ENCODE data around the gene CASS4. TPM values are rescaled to one million over a fixed set of nuclear protein-coding genes. Genes with fewer than 3 reads are reported as not detected.

CASS4 gene
- total and polyA plus RNA-seq, 9 donors: 1.0 to 6.9 (median 2.5) TPM

- TF ChIP-seq EP300 (IDR thresholded peaks at IDR 0.05) (no peak), CTCF (IDR thresholded peaks at IDR 0.05) (no peak), POLR2A (IDR thresholded peaks at IDR 0.05) (no peak)
- no peak for DNase-seq
- intact Hi-C loops (cut with DNase I): no loop called here
- Histone ChIP-seq H3K27me3 (no peaks in the 10 kb centered on the region), H3K4me1 (ENCODE audit: insufficient read depth) (peaks cover 2% of the 10 kb centered on the region), H3K36me3 (no peaks in the 10 kb centered on the region), H3K4me3 (no peak overlapping the region), H3K9me3 (no peaks in the 10 kb centered on the region), H3K27ac (no peak overlapping the region)
- WGBS, 3 donors: 94 to 95% (median 94%) methylated on average over 20 of the region's 20 CpGs
These were observed 25.3 kb downstream of the CASS4 start for GRCh38 chr20:56437196-56437960.

- Histone ChIP-seq H3K4me1 (ENCODE audit: insufficient read depth) (peaks cover 2% of the 10 kb centered on the region), H3K27me3 (no peaks in the 10 kb centered on the region), H3K4me3 (no peak overlapping the region), H3K36me3 (no peaks in the 10 kb centered on the region), H3K27ac (no peak overlapping the region), H3K9me3 (no peaks in the 10 kb centered on the region)
- WGBS, 3 donors: 90 to 93% (median 92%) methylated on average over 4 of the region's 4 CpGs
- TF ChIP-seq POLR2A (IDR thresholded peaks at IDR 0.05) (no peak), CTCF (IDR thresholded peaks at IDR 0.05) (no peak), EP300 (IDR thresholded peaks at IDR 0.05) (no peak)
- intact Hi-C loops (cut with DNase I): no loop called here
- no peak for DNase-seq
These were observed 26.2 kb downstream of the CASS4 start for GRCh38 chr20:56438284-56438683.

- Histone ChIP-seq H3K4me3 (no peak overlapping the region), H3K9me3 (no peaks in the 10 kb centered on the region), H3K36me3 (no peaks in the 10 kb centered on the region), H3K27ac (no peak overlapping the region), H3K27me3 (no peaks in the 10 kb centered on the region), H3K4me1 (ENCODE audit: insufficient read depth) (peaks cover 13% of the 10 kb centered on the region)
- whole genome bisulfite sequencing, 3 donors: 7 to 19% (median 13%) methylated on average over 5 of the region's 5 CpGs
- intact Hi-C loops (cut with DNase I): no loop called here
- peak in 4 of 5 donors; percentile 34 to 49 (median 42) for DNase-seq
- TF ChIP-seq EP300 (IDR thresholded peaks at IDR 0.05) (no peak), CTCF (IDR thresholded peaks at IDR 0.05) (no peak), POLR2A (IDR thresholded peaks at IDR 0.05) (no peak)
These were observed 27.8 kb downstream of the CASS4 start for GRCh38 chr20:56439771-56440291.

- Histone ChIP-seq H3K4me1 (ENCODE audit: insufficient read depth) (peaks cover 13% of the 10 kb centered on the region), H3K27me3 (no peaks in the 10 kb centered on the region), H3K4me3 (no peak overlapping the region), H3K36me3 (no peaks in the 10 kb centered on the region), H3K27ac (no peak overlapping the region), H3K9me3 (no peaks in the 10 kb centered on the region)
- TF ChIP-seq EP300 (IDR thresholded peaks at IDR 0.05): no peak
- TF ChIP-seq POLR2A (IDR thresholded peaks at IDR 0.05): no peak
- TF ChIP-seq CTCF (IDR thresholded peaks at IDR 0.05): no peak
- DNase-seq: no peak
- intact Hi-C loops (cut with DNase I): no loop called here
- WGBS, 3 donors: 68 to 76% (median 75%) methylated on average over 4 of the region's 4 CpGs
These were observed 28.4 kb downstream of the CASS4 start for GRCh38 chr20:56440346-56441007.

All from ovary (tissue), 9 donors.